ENCODE measurements around the gene SH3RF3.

The SH3RF3 gene

DNA sequence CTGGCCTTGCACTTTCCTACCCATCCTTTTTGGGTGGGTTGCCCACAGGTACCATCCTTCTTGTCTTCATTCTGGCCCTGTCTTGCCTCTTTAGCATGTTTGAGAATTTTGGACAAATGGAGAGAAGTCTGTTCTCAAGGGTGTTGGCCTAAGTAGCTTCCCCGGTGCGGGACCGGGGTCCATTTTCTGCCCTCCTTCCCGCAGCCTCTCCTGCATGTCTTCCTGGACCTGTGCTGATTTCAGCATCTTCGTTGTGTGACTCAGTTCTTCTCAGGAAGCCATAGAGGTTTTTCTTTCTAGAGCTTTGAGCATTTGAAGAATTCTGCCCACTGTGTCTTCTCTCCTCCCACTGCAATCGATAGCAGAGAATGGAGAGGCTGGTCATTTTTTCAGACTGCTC is 172.7 kb downstream of the SH3RF3 start:
- no peak for ATAC-seq
- TF ChIP-seq ARNTL (CRISPR knock-in tag; IDR thresholded peaks at IDR 0.05; ENCODE audit: borderline replicate concordance, low read depth) = no peak
- TF ChIP-seq CSDC2 (CRISPR knock-in tag; IDR thresholded peaks at IDR 0.05) = no peak
- no peak for TF ChIP-seq ESRRG (CRISPR knock-in tag; IDR thresholded peaks at IDR 0.05)
- no peak for TF ChIP-seq TOX (CRISPR knock-in tag; IDR thresholded peaks at IDR 0.05; ENCODE audit: borderline replicate concordance)
- TF ChIP-seq ZFP30 (CRISPR knock-in tag; IDR thresholded peaks at IDR 0.05) = no peak
- no peak for TF ChIP-seq BACH2 (CRISPR knock-in tag; IDR thresholded peaks at IDR 0.05; ENCODE audit: borderline replicate concordance)
- no peak for TF ChIP-seq ZNF8 (CRISPR knock-in tag; IDR thresholded peaks at IDR 0.05)
- TF ChIP-seq, protein P1, sequence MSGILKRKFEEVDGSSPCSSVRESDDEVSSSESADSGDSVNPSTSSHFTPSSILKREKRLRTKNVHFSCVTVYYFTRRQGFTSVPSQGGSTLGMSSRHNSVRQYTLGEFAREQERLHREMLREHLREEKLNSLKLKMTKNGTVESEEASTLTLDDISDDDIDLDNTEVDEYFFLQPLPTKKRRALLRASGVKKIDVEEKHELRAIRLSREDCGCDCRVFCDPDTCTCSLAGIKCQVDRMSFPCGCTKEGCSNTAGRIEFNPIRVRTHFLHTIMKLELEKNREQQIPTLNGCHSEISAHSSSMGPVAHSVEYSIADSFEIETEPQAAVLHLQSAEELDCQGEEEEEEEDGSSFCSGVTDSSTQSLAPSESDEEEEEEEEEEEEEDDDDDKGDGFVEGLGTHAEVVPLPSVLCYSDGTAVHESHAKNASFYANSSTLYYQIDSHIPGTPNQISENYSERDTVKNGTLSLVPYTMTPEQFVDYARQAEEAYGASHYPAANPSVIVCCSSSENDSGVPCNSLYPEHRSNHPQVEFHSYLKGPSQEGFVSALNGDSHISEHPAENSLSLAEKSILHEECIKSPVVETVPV (CRISPR knock-in tag; IDR thresholded peaks at IDR 0.05) = no peak
- no peak for TF ChIP-seq ZNF565 (CRISPR knock-in tag; conservative IDR thresholded peaks at IDR 0.05; ENCODE audit: low read depth)
- no peak for TF ChIP-seq TCF4 (CRISPR knock-in tag; IDR thresholded peaks at IDR 0.05; ENCODE audit: borderline replicate concordance)
- no peak for TF ChIP-seq SNAI2 (CRISPR knock-in tag; IDR thresholded peaks at IDR 0.05)
- no peak for TF ChIP-seq PPARA (CRISPR knock-in tag; IDR thresholded peaks at IDR 0.05; ENCODE audit: borderline replicate concordance)
- no peak for TF ChIP-seq GLIS3 (CRISPR knock-in tag; IDR thresholded peaks at IDR 0.05)
- no peak for TF ChIP-seq ZFP3 (CRISPR knock-in tag; IDR thresholded peaks at IDR 0.05)
- TF ChIP-seq OSR1 (CRISPR knock-in tag; IDR thresholded peaks at IDR 0.05) = no peak
- no peak for TF ChIP-seq TSHZ2 (CRISPR knock-in tag; IDR thresholded peaks at IDR 0.05)

GRCh38 chr2:109302319-109302718 is 173.3 kb downstream of the SH3RF3 start:
- TF ChIP-seq TSHZ2 (CRISPR knock-in tag; IDR thresholded peaks at IDR 0.05) = no peak
- TF ChIP-seq ZNF70 (CRISPR knock-in tag; IDR thresholded peaks at IDR 0.05) = no peak
- no peak for TF ChIP-seq ZNF565 (CRISPR knock-in tag; conservative IDR thresholded peaks at IDR 0.05; ENCODE audit: low read depth)
- no peak for TF ChIP-seq OSR1 (CRISPR knock-in tag; IDR thresholded peaks at IDR 0.05)
- no peak for TF ChIP-seq GLIS3 (CRISPR knock-in tag; IDR thresholded peaks at IDR 0.05)
- TF ChIP-seq ZFP3 (CRISPR knock-in tag; IDR thresholded peaks at IDR 0.05) = no peak
- TF ChIP-seq TOX (CRISPR knock-in tag; IDR thresholded peaks at IDR 0.05; ENCODE audit: borderline replicate concordance) = no peak
- TF ChIP-seq POU6F1 (CRISPR knock-in tag; IDR thresholded peaks at IDR 0.05; ENCODE audit: borderline replicate concordance, low read depth) = no peak
- no peak for TF ChIP-seq RARB (CRISPR knock-in tag; IDR thresholded peaks at IDR 0.05)
- ATAC-seq = no peak

- no peak for ATAC-seq
- TF ChIP-seq SNAI2 (CRISPR knock-in tag; IDR thresholded peaks at IDR 0.05) (no peak), POU6F1 (CRISPR knock-in tag; IDR thresholded peaks at IDR 0.05; ENCODE audit: borderline replicate concordance, low read depth) (no peak), GLIS3 (CRISPR knock-in tag; IDR thresholded peaks at IDR 0.05) (no peak), TSHZ2 (CRISPR knock-in tag; IDR thresholded peaks at IDR 0.05) (no peak), CSDC2 (CRISPR knock-in tag; IDR thresholded peaks at IDR 0.05) (no peak), ARNTL (CRISPR knock-in tag; IDR thresholded peaks at IDR 0.05; ENCODE audit: borderline replicate concordance, low read depth) (no peak), OSR1 (CRISPR knock-in tag; IDR thresholded peaks at IDR 0.05) (no peak), TCF4 (CRISPR knock-in tag; IDR thresholded peaks at IDR 0.05; ENCODE audit: borderline replicate concordance) (no peak), ZNF565 (CRISPR knock-in tag; conservative IDR thresholded peaks at IDR 0.05; ENCODE audit: low read depth) (no peak)
- TF ChIP-seq, protein P1 (CRISPR knock-in tag; IDR thresholded peaks at IDR 0.05) = no peak
Observed at GRCh38 chr2:109304242-109304641, 175.2 kb downstream of the SH3RF3 start.

Data from SK-N-SH treated with all-trans-retinoic acid at 6 μM for 48 hours (cell line).